ENCODE measurements around the gene CASTOR1.
A peak's percentile ranks its signal among the peaks of the same experiment; 100 is the strongest.
"Not testable (repeated sequence)": the region's sequence is repeated elsewhere in the genome, so short reads cannot be mapped to it uniquely, and the experiment has no call there.

CASTOR1 gene

DNA sequence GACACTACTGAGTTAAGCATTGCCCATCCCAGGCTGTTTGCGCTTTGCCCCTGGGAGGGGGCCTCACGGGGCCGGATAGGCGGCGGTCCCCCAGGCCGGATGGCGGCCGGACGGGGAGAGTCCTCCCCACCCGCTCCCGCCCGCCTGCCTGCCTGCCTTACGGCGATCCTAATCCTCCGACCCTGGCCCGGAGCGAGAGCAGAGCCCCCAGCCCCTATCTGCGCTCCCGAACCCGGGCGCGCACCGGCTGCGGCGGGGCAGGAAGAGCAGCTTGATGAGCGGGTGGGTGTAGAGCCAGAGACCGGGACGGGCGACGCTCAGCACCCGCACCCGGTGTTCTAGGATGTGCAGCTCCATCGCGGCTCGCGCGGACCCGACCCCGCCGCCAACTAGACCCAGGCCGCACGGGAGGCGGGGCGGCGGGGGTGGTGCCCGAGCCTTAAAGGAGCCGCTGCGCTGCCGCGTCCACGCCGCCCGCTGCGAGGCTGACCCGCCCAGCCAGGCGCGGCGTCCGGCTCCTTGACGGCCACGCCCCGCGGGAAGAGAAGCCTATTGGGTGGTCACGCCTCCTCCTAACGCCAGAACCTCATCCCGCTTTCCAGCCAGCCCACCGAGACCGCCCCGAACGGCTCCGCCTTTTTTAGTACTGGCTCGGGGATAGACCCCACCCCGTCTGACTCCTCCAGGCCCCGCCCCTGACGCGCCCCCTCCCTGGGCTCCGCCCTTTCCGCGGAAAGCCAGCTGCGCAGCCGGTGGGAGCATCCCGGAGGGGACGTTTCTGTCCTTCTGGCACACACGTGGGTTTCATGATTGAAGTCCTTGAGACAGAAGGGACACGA, at the start of gene CASTOR1:
Gene CASTOR1, minus strand, starts transcription at position 365 of the 839 bp plus-strand sequence. Its CDS starts 8 bp downstream, at position 357.
- peak; percentile 82 for DNase-seq (ENCODE audit: low read depth)

DNA sequence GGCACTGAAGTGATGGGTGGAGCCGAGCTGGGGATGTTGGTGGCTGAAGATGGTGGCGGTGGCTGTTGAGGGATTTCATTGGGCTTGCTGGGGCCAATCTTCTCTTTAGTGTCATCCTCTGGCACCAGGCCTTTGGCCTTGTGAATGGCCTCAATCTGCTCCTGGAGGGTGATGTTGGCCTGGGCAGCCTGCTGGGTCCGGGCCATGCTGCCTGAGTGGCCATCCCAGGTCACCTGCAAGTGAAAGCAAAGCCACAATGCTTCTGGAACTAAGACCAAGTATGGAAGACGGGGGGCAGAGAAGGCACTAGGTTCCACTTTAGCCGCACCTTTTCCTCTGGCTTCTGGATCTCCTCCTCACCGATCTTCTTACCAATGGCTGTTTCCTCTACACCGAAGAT, 49.5 kb upstream of the CASTOR1 start:
- DNase-seq (ENCODE audit: low read depth): no peak

DNA sequence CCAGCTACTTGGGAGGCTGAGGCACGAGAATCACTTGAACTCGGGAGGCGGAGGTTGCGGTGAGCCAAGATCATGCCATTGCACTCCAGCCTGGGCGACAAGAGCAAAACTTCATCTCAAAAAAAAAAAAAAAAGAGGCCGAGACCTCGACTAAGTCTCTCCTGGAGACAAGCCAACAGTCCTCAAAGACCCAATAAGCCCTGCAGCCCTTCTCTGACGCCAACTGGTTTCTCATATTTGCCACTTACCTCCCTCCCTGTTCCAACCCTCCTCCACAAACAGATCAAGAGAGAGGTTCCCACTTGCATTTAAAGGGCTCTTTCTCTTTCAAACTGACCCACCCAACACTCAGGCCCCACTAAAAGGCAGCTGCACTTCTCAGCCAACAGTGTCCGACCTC, 49.0 kb upstream of the CASTOR1 start:
- not testable (repeated sequence) for DNase-seq (ENCODE audit: low read depth)

DNA sequence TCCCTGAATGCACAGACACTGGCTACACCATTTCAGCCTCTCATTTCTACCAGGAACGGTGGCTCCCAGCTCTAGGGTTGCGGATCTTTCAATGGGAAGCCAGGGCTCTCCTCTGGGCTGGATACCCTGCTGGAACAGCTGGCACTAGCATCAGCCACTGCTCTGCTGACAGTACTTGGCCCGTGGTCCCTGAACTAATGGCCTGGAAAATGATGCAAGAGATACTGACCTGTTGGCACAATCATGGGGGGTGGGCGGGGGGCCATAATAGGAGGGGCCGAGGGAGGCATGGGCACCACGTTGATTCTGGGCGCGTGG, 48.1 kb upstream of the CASTOR1 start:
- DNase-seq (ENCODE audit: low read depth): no peak

DNA sequence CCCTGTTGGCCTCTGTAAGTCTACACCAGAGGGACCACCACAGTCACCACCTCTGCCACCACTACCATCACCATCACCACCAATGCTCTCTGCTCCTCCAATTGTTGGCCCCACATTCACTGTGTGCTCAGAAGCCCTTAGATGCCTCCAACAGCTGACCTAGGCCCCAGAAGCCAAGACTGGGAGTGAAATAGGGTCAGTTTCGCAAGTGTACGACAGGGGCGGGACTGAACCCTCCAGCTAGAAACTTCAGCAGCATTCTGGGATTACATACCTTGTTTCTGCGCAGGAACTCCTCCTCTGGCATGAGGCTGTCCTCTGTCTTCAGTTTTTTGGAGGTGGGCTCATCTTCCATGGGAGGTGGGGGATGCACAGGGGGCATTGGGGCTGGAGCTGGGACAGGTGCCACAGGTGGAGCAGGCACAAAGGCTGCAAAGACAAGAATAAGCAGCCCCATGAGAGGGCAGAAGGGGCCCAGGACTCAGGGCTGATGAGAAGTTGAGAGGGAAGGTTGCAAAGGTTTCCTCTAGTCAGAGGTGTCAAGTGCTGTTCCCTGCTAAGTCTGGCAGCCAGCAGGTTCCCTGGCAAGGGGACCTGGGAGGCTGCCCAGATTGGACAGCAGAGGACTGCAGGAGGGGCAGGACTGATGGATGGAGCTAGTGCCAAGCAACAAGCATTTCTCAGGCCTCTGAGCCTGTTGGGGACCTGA, 47.6 kb upstream of the CASTOR1 start:
- no peak for DNase-seq (ENCODE audit: low read depth)

DNA sequence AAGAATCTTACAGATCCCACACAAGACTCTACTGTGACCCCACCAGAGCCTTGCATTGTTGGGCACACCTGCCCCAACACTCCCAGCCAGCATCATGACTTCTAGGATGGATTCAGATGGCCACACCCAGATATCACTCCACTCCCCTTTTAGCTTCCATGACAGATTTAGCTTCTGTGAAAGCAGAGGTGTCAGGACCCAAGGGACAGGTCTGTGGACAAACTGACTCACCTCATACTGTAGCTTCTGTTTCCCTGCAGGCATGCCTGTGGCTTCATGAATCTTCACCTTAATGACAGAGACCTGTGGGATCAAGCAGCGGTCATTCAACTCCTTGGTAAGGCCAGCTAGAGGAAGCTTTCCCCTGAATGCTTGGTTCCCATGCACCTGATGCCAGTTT, 45.9 kb upstream of the CASTOR1 start:
- no peak for DNase-seq (ENCODE audit: low read depth)

DNA sequence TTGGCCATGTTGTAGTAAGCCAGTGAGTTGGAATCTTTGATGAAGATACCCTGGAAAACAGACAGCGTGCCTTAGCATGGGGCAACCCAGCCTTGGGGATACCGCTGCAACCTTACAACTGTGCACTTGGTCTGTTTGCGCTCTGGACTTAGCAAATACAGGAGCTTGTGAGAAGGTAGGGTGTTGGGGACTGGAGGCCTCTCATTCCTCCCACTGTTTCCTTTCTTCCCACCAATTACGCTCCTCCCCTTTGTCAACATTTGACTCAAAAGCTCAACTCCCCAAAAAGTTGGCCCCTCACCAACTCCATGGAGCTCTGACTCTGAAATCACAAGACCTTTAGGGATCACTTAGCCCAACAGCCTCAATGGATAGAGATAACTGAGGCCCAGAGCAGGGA, 45.3 kb upstream of the CASTOR1 start:
- DNase-seq (ENCODE audit: low read depth): no peak

DNA sequence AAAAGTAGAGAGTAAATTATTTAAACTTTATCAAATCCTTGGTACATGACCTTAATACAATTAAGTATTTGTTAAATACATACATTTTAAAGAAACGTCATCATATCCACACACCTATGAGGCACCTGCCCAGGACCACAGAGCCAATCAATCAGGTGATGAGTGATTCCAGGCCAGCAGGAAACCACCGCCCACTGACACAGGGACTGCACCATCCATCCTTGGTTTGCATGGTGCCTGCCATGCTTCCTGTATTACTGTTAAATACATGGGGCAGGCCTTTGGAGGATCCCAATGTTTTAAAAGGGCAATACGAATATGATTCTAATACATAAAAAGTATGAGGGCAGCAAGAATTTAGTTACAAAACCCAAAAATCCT, 44.4 kb upstream of the CASTOR1 start:
- no peak for DNase-seq (ENCODE audit: low read depth)

DNA sequence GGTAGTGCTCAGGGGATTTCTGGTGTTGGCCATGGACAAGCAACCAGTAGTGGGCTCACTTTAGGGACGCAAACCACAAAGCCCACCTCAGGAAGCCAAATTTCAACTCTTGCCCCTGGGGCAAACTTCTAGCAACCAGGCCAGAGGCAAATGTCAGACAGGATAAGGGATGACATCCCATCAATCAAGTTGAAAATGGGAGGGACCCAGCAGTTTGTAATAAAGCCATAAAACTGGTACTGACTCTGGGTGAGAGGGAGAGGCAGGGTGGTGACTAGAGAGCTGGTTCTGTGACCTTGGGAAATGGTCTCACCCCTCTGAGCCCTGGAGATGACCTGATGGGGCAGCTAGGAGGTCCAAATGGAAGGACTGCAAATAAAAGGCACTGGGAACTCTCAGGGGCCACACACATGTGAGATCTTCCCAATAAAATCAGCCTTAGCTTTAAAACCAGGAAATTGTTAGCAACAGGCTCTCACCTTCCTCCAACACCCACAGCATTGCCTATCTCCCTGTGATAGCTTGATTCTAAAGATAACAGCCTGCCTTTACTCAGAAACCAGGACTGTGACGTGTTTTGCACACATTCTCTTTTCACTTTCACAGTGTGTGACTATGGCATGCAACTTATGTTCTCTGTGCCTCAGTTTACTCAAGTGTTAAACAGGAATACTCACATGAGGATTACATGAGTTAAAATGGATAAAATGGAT, 43.8 kb upstream of the CASTOR1 start:
- no peak for DNase-seq (ENCODE audit: low read depth)

DNA sequence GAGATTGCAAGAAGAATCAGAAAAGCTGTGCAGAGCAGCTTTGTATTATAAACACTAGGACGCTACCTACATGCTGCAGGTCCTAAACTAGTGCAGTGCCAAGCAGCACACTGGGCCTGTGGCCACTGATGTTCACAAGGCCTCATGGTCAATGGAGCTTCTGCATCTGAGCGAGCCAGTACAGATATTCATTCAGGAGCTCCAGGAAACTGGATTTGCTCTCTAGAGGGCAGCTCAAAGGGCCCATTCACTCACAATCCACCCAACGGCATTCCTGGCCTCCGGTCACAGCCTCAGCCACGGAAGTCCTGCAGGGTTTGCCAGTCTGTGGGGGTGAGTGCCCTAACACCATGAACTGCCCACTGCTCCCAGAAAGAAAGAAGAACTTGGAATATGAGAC, 43.2 kb upstream of the CASTOR1 start:
- DNase-seq (ENCODE audit: low read depth): no peak

DNA sequence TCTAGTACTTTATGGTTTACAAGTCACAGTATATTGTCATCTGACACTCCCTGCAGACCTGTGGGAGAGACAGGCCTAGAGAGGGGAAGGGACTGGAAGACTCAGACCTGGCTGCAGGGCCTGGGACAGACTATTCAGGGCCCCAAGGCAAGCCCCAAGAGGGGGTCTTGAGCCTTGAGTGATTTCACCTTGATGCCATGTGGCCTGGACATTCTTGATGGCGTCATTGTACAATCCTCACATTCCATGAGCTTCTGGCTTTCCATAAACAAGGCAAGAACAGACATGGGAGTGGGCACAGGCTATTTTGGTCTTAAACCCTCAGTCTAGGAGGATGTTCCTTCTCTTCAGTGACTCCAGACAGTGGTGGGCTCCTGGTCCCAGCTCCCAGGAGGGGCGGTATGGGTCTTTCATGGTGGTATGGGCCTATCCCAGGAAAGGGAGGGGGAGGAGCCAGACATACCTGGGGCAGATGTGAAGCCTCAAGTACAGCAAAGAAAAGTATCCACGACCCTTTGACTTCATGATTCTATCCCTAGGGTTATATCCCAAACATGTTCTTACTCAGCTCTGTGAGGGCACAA, 39.3 kb upstream of the CASTOR1 start:
- DNase-seq (ENCODE audit: low read depth): no peak

DNA sequence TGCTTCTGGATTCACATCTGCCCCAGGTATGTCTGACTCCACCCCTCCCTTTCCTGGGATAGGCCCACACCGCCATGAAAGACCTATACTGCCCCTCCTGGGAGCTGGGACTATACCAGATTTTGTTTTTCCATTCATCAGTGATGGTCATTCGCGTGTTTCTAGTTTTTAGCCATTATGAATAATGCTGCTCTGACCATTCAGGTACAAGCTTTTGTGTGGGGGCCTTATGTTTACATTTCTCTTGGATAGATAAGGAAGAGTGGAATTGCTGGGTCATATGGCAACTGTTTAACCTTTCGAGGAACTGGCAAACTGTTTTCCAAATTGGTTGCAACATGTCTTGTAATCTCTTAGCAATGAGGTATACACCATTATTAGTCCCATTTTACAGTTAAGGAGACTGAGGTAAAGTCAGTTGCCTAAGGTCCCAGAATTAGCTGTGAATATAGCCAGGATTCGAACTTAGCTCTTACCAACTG, 38.6 kb upstream of the CASTOR1 start:
- DNase-seq (ENCODE audit: low read depth): no peak

DNA sequence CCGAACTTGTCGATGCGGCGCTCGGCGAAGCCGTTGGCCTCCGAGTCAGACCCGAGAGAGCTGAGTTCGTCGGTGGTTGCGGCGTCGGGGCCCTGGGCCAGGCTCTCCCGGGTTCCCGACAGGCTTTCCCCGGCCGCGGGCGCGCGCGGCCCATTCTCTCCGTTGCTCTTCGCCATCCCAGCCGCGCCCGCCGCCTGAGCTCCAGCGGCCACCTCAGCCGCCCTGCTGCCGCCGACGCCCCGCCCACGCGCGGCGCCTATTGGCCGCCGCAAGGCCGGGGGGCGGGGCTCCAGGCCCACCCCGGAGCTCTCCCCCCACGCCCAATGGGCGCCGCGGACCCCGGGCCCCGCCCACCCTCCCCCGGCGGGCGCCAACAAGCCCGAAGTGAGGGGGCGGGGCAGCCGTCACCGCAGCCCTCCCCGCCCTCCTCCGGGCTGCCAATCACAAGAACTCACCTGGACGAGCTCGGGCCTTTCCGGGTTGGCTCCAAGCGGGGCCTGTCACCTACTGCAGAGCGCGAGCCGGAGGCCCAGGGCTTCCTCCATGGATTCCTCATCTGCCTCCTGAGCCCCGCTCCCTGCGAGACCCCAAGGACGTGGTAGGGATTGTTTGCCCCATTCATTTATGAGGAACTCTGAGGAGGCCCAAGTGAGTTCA, 37.5 kb upstream of the CASTOR1 start, which contains the start of gene TBC1D10A:
Gene TBC1D10A, minus strand, starts transcription at position 236 of the 657 bp plus-strand sequence. Its CDS starts 60 bp downstream, at position 176.
- peak; percentile 78 for DNase-seq (ENCODE audit: low read depth)

DNA sequence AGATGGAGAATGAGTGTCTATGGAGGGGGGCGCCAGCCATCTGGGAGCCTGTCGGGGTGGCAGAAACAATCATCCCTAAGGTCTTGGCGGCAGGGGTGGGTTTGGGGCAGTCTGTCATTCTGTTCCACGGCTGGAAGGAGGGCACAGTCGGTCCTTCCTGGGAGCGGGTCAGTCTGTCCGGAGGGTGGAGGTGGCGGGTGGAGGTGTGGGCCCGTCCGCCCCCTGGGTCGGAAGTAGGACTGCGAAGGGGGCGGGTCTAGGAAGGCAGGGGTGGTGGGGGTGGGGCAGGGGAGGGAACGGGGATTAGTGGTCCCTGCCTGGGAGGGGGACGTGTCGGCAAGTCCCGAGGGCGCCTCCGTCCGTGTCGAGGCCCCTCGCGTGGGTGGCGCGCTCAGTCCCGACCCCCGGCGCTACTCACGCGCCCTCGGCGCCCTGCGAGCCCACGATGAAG, 37.0 kb upstream of the CASTOR1 start:
- DNase-seq (ENCODE audit: low read depth): no peak

DNA sequence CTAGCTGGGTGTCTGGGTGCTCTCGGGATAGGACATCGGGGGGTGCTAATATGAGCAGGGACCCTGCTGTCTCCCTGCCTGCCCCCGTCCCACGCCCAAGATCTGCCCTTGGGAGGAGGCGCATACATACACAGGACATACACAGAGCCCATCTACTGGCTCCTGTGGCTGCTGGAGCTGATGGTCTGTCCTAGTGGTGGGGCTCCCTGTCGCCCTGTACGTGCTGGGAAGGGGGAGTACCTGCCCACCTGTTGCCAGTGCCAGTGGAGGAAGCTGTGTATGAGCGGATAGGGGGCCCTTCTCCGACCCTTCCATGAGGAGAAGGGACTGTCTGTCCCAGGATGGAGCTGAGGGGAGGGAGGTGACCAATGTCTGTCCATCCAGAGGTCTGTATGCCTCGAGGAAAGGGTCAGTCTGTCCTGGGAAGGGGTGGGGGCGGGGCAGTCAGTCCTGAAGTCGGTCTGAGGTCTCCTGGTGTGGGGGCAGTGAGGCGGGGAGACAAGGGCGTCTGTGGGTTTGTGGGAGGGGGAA, 36.5 kb upstream of the CASTOR1 start:
- DNase-seq (ENCODE audit: low read depth): no peak

DNA sequence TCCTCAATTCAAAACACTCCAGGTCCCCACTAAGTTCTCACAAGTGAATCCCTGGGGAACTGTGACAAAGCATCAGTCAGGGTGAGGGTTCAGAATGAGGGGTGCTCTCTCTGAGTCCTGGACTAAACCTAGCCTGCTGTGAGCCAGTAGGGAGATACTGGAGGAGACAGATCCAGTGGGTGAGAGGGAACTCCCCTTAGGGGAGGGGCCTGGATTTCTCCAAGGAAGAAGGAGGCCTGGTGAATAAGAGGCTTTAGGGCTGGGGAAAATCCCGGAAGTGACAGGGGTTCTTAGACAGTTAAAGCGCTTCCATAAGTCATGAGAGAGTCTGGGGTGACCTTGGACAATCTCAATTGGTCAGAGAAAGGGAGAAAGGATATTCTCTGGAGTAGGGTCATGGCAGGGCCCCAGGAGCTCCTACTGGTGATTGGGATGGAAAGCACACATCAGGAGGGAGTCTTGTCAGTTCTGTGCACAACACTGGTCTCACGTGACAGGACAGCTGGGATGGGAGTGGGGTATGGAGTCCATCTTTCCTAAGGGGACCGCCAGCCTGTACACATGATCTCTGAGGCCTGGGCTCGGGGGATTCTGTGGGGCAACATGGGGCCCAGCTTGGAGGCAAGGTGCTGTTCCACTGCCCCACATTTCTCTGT, 35.9 kb upstream of the CASTOR1 start:
- DNase-seq (ENCODE audit: low read depth): no peak

DNA sequence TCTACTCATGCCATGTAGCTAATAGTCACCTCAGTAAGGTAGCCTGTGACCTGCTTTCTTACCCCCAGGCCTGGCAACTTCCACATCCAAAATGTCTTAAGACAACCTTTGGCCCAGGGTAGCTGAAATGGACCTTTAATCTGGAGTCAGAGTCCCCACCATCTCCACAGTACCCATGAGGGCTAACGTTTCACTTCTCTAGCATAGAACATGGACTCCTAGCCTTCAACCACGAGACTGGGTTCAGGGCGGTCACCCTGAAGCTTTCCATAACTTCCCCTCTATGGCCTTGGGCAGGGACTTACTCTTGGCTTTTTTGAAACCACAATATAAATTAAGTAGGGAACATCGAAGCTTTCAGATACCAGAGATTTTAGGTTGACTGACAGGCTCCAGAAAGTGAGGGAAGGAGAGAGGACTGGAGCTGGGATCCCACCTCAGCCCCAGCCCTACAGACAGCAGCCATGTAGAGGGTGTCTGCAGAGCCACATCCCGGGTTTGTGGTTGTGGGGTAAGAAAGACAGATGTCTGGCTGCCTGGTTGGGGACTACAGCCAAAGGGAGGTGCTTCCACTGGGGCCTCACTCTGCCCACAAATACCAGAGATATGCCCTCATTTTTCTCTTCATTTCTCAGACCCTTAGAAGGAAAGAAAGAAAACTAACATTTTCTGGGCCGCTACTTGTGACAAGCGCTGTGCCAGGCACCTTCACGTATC, 34.9 kb upstream of the CASTOR1 start:
- DNase-seq (ENCODE audit: low read depth): no peak

DNA sequence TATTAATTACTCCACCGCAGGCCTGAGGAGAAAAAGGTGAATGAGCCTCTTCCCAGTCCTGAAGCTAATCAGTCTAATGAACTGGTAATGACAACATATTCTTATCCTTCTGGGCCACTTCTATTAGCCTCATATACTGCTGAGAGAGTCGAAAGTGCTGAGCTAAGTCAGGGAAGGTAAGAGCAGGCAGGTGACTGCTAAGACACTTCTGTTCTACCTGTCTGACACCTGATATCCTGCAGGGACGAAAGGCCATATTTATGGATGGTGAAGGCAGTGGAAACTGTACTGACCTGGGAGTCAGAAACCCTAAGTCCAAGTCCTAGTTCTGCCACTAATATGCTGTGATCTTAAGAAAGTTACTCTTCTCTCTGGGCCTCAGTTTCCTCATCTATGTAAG, 33.9 kb upstream of the CASTOR1 start:
- DNase-seq (ENCODE audit: low read depth): no peak

DNA sequence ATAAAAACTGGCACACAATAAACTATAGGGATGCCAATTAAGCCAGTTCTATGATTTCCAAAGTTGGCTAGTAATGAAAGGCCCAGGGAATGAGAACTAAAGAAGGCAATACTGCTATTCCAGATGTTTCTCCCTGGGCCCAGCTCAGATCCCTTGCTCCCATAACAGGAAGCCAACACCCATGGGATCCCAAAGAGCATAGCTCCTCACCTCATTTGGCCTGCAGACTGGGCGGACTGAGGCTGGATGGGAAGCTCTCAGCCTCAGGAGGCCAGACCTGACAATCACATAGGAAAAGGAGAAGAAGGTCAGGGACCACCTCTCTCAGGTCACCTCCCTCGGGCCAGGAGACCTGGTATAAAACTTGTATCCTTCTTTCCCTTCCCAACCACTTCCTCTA, 32.2 kb upstream of the CASTOR1 start:
- DNase-seq (ENCODE audit: low read depth): no peak

DNA sequence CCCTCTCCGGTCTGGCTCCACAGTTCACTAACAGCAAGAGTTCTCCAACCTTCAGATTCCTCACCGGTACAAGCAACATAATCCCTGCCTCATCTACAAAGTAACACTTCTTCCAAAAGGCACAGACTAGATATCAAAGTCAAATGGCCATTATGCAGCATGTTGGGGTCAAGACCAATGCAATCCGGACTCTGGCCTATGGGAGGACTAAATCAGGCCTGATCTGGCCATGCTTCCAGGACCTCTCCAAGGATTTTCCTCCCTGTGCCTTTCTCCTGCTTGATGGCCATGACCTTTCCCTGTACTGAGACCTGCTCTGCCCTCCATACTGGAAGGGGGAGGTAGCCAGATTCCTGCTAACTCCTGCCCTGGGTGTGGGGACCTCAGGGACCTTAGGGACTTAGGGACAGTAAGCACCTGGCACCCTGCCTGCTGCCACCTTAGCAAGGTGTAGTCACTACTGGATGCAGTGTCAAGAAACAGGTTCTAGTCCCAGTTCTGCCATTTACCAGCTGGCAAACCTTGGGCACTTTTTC, 30.8 kb upstream of the CASTOR1 start:
- no peak for DNase-seq (ENCODE audit: low read depth)

All from stimulated activated CD8-positive, alpha-beta memory T cell treated with anti-CD3 and anti-CD28 coated beads, Interleukin-15, amount 100 ng/mL, for 1 hour (primary cell).